Left forelimb (tissue), 1 donor: ENCODE data around the gene CCNG2.
A peak's percentile ranks its signal among the peaks of the same experiment; 100 is the strongest.

Experiments
- DNase-seq: peaks from one replicate; pipeline ENCODE4 v3.0.0-alpha.2; 2018; ENCODE audit warnings: low spot score

The CCNG2 gene

DNA sequence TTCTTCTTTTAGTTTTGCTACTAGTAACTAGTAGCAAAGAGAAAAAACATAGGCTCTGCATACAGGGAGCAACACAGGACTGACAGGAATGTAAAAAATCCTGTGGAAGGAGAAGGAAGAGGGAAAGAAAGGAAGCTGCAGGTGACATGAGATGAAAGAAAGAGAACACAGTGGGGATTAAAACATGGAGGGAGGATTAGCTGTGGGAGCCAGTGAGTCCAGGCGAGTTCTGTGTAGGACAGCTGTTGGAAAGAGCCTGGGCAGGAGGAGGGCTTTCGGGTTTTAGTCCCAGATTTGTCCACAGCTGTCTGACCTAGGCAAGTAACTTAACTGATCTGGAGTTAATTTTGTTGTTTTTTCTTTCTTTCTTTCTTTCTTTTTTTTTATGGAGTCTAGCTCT is 21.6 kb downstream of the CCNG2 start:
- no peak for DNase-seq

GRCh38 chr4:77179519-77179918 is 22.5 kb downstream of the CCNG2 start:
- no peak for DNase-seq

DNA sequence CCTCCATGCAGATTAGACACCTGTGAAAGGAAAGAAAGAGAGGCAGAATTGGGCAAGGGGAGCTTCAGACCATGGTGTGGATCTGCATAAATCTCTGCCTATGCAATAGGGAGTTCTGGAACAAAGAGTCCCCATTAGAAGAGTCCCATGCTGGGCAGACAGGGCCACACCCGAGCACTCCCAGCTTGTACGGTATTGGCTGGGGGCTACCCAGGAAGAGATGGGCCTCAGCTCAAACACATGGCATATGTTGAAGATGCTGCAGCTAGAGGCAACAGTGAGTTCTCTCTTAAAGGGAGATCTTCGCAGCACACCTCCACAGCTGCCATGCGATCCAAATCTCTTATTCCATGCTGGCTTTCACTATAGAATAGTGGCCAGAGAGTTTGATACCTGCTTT is 24.7 kb downstream of the CCNG2 start:
- DNase-seq, result no peak

GRCh38 chr4:77183777-77184420 is 26.9 kb downstream of the CCNG2 start:
- DNase-seq, result no peak

DNA sequence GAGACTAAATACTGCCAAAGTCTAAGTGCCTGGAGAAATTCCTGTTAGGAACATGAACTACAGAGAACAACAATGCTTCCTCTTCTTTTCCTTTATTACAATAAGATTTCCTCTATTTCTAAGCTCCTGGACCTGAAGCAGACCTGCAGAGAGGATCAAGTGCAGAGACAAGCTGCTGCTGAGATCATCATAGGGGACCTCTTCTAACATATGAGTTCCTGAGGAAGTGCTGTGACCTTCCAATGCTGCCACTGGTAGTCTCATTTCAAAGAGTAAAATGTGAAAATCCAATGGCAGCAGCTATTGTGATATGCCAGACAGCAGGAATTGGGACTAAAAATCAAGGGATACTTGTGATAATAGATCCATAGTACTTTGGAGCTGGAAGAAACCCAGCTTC is 28.0 kb downstream of the CCNG2 start:
- no peak for DNase-seq

DNA sequence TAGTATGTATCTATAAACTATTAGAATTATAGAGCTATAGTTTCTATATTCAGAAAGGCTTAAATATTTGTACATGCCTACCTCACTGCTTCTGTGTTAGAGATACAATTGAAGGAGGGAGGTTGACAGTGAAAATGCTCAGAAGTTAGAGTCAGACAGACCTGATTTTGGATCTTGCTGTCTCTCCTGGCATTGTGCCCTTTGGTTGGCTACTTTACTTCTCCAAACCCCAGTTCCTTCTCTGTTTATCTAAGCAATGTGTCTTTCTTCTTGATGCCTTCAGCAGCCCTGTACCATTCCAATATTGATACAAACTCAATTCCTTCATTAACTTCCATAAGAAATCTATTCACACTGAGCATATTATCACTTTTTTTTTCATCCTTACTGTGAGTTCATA is 28.7 kb downstream of the CCNG2 start:
- no peak for DNase-seq

DNA sequence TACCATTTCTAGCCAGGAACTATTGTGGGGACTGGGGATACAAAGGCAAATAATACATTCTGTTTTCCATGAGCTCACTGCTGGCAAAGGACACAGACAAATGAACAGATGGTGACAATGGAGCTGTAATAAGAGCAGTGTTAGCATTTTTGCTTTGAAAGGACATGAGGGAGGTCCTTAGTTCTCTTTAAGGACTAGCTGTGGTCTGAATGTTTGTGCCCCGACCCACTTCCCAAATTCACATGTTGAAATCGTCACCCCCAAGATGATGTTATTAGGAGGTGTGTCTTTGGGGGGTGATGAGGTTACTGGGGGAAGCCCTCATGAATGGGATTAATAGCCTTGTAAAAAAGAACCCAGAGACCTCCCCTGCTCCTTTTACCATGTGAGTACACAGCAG is 30.3 kb downstream of the CCNG2 start:
- no peak for DNase-seq

- DNase-seq, result no peak
Observed at GRCh38 chr4:77188498-77189220, 31.7 kb downstream of the CCNG2 start.

- no peak for DNase-seq
Observed at GRCh38 chr4:77189412-77189811, 32.4 kb downstream of the CCNG2 start.

DNA sequence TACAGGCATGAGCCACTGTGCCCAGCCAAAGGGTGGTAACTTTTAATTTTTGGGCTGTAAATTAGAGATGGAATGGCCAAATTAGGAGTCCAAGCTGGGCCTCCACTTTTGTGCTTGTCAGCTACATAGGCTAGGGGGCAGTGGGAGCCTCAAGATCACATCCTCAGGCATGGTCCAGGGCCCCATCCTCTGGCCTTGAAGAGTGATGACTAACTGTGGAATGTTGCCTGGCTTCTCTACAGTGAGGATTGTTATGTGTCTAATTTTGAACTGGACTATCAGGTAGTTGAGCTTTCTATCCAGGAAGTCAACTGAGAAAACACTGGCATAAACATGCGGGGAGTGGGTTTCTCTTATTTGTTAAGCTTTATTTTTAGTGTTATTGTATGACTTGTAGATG is 33.0 kb downstream of the CCNG2 start:
- no peak for DNase-seq

- no peak for DNase-seq
Observed at GRCh38 chr4:77193046-77193445, 36.0 kb downstream of the CCNG2 start.

DNA sequence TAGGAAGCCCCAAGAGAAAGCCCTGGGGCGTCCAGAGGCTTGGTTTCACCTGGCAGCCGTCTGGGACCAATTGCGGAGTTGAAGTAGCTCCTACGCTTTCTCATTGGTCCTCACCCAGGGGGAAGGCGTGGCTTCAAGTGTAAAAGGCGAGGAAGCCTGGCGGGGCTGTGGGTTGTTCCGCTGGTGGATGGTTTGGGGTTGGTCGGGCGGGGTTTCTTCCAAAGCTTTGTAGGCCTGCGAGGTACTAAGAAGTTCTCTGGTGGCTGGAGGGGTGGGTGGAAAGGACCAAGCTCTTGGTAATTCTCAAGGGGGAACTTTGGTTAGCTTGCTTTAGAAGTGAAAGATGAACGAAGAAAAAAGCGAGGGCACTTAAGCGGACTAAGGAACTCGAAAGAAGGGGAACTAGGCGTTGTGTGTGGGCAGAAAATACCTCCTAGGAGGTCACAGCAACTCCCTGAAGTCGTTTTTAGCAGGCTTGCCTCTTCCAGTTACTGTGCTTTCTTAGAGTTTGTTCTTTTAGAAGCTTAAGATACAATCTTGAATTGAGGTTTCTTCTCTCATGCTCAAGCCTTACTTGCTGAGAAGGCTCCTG is 36.6 kb downstream of the CCNG2 start:
- no peak for DNase-seq

GRCh38 chr4:77194366-77194765 is 37.4 kb downstream of the CCNG2 start:
- no peak for DNase-seq

GRCh38 chr4:77194989-77195388 is 38.0 kb downstream of the CCNG2 start:
- DNase-seq, result no peak

GRCh38 chr4:77196866-77197265 is 39.9 kb downstream of the CCNG2 start:
- no peak for DNase-seq

GRCh38 chr4:77197361-77197760 is 40.4 kb downstream of the CCNG2 start:
- DNase-seq, result no peak

DNA sequence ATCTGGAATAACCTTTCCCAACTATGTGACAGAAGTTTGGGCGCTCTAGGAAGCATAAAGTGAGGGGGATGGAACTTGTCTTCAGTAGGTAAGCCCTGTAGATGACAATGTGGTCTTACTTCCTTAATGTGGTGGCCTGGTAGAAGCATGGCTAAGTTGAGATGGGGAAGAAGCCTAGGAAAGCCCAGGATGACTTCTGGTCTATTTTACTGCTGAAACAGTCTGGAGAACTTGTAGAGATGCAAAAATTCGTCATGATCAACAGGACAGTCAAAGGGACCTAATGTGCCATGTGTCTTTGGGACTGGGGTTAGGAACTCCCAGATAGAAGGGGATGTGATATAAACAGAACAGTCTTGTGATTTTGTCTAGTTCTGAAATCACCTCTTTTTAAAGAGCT is 40.8 kb downstream of the CCNG2 start:
- no peak for DNase-seq

GRCh38 chr4:77199276-77199675 is 42.3 kb downstream of the CCNG2 start:
- DNase-seq, result no peak

GRCh38 chr4:77199701-77200100 is 42.7 kb downstream of the CCNG2 start:
- no peak for DNase-seq

DNA sequence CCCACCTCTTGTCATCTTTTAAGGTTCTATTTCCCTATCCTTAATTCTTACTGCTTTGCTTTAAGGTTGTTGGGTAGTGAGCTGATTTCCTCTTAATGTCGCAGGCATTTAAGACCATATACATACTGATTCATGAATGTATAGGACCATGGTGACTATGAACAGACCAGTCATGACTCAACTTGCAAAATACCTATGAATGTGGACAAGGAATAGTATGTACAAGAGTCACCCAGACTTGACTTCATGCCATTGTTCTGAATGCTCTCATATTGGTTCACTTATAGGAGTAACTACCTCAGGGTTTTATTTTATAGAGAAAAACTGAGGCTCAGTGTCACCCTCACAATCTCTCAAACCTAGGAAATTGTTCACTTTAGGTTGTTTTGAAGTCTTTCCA is 44.3 kb downstream of the CCNG2 start:
- no peak for DNase-seq

- no peak for DNase-seq
Observed at GRCh38 chr4:77201857-77202256, 44.9 kb downstream of the CCNG2 start.

DNA sequence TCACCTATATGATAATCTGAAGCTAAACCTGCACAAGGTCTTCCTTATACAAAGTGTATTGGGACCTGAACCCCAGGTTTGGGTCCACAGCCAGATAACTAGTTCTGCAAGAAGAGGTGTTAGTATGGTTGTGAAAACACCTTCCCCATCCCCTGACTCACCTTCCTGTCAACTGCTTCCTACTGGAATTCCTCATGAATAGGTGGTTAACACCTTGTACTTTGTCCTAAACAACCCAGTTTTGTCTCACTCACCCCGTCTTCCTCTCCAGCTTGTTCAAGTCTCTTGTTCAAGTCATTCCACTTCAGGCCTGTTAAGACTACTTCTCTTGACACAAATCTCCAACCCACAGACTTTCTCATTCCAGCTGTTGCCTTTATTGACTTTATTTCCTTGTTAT is 45.5 kb downstream of the CCNG2 start:
- DNase-seq, result no peak

GRCh38 chr4:77203380-77204197 is 46.6 kb downstream of the CCNG2 start:
- peak; percentile 69 for DNase-seq
